NOMO-1 treated with DMSO at 0.1 percent for 48 hours (cell line): ENCODE data around the gene BAHD1.

Experiments used
- DNase-seq: peaks from one replicate; lab custom pipeline; 2025; ENCODE audit not compliant: unreplicated experiment; lab: John Stamatoyannopoulos, UW

BAHD1 gene

DNA sequence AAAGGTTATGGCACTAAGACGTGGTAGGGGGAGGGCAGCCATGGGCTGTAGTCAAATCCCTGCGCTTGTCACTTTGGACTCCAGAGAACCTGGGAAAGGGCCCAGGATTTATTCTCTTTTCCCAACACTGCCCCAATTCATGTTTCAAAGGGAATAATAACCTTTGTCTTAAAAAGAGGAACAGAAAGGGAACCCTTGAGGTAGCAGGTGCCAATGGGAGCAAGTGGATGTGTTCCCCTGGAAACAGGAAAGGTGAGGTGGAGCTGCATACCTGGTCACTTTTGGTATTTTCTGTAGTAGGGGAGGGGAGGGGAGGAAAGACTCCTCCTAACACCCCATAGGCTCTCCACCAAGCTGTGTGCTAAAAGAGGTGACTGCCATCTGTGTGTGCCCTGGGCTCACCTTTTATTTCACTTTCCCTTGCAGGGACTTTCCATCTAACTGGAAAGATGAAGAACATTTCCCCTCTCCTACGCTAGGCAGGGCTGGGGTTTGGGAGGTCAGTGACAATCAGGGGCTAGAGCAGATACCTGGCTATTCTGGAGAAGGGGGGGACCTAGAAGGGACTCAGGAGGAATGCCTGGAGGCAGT lies 23.9 kb downstream of the BAHD1 start:
- DNase-seq = no peak

DNA sequence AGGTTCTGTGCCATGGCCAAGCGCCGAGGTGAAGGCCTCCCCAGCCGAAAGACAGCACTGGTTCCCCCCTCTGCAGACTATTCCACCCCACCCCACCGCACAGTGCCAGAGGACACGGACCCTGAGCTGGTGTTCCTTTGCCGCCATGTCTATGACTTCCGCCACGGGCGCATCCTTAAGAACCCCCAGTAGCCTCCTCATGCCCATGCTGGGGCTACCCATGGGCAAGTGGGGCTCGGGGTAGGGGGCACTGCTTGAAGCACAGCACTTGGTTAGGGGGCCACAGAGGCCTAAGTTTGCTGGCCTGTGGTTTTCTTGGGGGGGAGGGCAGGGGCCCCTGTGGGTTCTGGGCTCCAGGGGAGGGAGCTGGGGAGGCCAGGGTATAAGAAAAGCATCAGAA lies 25.2 kb downstream of the BAHD1 start:
- no peak for DNase-seq

DNA sequence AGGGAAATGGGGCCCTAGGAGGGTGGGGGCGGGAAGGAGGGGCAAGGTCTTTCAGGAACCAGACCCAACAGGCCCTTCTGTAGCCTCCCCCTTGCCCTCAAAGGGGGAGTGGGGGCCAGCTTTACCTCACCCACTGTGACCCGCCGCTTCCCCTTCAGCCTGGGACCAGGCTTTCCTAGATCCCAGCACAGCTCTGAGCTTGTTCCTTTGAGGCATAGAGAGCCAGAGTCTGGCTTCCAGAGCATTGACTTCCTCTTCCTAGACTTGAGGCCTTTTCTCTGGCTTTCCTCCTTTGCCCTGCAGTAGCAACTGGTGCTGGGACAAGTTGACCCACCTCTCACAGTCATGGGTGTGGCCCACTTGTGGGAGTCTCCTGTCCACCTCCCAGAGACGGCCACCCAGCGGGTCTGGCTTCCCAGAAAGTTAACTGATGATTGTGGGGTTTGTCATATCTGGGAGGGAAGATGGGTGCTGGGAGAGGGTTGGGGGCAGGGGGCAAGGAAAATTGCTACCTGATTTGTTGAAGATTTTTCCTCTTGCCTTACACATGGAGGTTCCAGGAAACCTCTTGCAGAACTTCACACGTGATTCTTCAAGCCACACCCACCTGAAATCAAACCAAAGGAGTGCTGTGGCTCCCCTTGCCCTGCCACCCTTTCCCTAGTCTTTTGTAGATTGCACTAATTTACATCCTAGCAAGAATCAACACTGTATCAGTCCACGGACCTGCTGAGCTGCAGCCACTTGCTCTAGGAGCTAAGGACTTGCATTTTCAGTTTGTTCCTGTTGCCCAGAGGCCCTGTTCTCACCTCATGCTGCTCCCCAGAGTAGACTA lies 25.9 kb downstream of the BAHD1 start:
- no peak for DNase-seq

DNA sequence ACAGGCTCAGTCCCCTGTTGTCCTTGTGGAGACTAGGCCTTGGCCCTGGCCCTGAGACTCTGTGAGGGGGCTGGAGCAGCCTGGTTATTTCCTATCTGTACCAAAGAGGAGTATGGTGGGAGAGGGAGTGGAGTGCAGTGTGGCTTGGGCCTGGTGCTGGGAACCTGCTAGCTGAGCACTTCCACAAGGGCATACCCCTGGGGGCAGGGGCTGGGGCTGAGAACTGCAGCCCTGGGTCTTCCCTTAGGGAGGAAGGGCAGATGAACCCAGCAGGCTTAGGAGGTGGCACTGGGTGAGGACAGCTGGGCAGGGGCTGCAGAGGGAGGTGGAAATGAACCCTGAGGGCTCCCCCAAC lies 26.5 kb downstream of the BAHD1 start:
- DNase-seq = no peak

DNA sequence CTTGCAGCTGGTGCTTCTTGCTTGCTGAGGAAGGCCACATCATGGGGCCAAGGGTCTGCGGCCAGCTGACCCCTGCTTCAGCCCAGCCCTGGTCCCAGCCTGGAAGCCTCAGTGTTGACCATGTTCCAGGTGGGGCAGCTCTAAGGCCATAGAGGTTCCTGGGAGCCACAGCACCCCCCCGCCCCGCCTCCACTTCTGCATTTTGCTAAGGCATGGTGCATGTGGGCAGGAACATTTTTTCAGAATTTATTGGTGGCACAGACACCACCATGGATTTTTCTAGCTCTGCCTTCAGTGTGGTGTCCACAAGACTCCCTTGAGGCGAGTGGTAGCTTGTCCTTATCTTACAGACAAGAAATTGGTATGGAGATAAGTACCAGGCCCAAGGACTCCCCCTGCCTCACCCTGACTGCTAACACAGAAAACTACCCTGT lies 28.2 kb downstream of the BAHD1 start:
- DNase-seq = no peak

DNA sequence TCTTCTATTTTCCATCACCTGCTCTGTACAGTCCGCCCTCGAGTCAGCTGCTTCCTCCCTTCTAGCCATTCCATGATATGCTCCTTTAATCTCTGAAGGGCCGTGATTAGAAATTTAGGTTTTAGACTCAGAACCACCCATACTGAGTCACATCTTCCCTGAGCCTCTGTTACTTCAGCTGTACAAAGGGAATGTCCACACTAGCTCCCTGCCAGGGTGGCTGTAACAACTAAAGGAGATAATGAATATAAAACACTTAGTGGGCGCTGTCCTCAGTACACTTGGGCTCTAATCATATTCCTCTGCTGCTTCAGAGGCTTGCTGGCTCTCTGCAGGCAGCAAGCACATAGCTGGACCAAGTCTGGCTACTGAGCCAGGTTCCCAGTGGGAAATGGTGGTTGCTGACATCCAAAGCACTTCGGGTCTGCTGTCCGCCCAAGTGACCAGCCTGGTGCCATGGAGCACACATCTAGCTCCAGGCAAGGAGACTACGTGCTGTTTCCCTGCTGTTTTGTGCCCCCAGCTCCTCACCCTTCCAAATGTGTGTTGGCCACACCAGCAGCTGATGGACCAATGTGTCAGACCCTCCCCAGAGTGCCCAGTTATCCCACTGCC lies 29.1 kb downstream of the BAHD1 start:
- DNase-seq = no peak

DNA sequence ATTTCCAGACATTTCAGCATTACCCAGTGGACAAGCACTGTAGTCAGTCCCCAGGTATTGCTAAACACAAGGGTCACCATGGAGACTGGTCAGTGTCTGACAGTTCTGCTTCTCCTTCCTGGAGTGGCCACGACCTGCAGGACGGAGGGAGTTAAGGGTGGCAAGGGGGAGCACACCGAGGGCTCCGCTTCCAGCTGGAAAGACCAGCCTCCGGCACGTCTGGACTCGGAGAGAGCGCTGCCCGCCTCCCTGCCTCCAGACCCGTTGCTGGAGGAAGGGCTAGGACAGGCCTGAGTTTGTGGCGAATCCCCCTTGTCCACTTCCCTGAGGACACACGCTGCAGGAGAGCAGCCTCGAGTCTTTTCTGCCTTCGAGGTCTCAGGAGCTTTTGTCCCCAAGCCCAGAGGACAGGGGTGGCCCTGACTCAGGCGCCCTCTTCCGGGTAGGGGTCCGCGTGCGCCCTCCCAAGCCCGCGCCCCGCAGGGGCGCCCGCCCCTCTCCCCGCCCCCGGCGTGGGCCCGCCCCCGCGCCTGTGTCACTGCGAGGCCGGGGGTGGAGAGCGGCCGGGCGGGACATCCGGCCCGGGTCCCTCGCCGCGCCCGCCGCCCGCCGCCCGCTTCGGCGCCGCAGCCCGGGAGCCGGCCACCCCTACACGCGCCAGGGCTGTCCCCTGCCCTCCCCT lies 29.8 kb downstream of the BAHD1 start, which contains the start of gene CHST14:
TSS of gene CHST14 (plus strand) at position 562 of the 682 bp plus-strand sequence. CDS start 230 bp downstream, outside the sequence.
- peak; percentile 45 for DNase-seq

DNA sequence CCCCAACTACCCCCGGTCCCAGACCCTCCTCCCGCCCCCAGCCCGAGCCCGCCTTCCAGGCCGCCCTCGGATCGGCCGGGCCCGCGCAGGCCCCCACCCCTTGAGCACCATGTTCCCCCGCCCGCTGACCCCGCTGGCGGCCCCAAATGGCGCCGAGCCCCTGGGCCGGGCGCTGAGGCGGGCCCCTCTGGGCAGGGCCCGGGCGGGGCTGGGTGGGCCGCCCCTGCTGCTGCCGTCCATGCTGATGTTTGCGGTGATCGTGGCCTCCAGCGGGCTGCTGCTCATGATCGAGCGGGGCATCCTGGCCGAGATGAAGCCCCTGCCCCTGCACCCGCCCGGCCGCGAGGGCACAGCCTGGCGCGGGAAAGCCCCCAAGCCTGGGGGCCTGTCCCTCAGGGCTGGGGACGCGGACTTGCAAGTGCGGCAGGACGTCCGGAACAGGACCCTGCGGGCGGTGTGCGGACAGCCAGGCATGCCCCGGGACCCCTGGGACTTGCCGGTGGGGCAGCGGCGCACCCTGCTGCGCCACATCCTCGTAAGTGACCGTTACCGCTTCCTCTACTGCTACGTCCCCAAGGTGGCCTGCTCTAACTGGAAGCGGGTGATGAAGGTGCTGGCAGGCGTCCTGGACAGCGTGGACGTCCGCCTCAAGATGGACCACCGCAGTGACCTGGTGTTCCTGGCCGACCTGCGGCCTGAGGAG lies 30.5 kb downstream of the BAHD1 start:
- peak; percentile 42 for DNase-seq

DNA sequence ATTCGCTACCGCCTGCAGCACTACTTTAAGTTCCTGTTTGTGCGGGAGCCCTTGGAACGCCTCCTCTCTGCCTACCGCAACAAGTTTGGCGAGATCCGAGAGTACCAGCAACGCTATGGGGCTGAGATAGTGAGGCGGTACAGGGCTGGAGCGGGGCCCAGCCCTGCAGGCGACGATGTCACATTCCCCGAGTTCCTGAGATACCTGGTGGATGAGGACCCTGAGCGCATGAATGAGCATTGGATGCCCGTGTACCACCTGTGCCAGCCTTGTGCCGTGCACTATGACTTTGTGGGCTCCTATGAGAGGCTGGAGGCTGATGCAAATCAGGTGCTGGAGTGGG lies 31.0 kb downstream of the BAHD1 start:
- no peak for DNase-seq

DNA sequence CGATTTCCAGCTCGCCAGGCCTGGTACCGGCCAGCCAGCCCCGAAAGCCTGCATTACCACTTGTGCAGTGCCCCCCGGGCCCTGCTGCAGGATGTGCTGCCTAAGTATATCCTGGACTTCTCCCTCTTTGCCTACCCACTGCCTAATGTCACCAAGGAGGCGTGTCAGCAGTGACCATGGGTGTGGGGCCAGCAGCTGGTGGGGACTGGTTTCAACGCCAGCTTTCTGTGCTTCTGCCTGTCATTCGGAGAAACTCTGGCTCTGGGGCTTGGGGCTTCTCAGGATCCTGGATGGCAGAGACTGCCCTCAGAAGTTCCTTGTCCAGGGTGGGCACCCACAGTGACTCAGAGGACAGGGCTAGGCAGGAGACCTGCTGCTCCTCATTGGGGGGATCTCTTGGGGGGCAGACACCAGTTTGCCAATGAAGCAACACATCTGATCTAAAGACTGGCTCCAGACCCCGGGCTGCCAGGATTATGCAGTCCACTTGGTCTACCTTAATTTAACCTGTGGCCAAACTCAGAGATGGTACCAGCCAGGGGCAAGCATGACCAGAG lies 31.5 kb downstream of the BAHD1 start:
- no peak for DNase-seq

DNA sequence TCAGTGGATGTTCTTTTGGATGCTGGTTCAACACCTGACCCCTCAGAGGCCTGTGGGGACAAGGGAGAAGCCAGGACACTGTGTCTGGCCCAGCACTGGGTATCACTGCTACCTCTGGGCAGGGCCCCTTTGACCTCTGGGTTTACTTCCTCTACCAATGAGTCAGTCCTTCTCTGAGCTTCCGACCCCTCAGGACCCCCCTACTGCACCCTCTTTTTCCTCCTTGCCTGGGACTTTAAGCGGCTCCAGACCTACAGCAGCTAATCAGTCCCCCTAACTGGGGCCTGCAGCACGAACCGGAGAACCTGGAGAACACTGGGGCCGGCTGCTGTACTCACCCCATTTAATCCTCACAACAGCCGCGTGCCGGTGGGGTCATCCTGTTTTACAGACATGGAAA lies 33.8 kb downstream of the BAHD1 start:
- DNase-seq = no peak

DNA sequence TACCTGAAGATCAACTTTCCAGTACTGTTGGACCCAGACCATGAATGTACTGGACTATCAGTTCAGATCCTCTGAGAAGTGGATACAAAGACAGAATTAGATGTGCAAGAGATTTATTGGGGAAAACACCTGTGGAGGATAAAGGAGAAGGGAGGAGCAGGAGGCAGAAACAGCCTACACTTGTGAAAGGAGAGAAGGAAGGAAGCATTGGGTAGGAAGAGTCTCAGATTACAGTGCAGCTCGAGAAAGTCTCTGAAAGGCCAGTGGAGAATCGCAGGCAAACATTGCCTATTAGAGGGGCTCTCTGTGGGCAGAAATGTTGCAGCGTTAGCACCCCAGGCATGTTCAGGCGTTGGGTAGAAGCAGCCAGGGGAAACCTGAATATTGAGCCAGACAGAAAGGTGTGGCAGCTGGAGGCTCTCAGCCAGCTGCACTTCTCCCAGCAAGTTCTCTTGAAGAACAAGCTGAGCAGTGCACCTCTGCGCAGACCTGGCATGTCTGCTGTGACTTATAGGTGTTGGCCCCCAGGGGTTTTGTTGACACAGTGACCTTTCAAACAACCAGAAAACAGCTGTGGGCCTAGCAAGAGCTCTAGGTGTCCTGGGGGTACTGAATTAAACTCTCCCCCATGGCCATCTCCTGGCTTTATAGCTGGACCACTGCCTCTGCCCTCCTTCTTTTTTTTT lies 37.0 kb downstream of the BAHD1 start:
- DNase-seq = no peak

DNA sequence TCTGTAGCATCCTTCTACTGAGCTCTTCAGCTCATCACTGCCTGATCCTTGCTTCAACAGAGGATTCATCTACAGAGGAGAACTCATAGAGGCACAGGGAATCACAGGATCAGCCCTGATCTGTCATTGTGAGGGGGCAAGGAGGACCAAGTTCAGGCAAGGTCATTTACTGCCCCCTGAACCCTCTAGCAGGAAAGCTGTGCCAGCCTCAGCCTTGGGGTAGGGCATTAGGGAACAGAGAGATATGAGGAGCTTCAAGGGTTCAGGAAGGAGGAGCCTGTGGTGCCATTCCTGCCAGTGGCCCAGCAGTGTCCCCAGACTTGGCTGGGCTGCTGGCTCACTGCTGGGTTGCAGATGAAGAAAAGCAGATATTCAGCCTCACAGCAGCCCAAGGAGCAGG lies 38.3 kb downstream of the BAHD1 start:
- DNase-seq = no peak

DNA sequence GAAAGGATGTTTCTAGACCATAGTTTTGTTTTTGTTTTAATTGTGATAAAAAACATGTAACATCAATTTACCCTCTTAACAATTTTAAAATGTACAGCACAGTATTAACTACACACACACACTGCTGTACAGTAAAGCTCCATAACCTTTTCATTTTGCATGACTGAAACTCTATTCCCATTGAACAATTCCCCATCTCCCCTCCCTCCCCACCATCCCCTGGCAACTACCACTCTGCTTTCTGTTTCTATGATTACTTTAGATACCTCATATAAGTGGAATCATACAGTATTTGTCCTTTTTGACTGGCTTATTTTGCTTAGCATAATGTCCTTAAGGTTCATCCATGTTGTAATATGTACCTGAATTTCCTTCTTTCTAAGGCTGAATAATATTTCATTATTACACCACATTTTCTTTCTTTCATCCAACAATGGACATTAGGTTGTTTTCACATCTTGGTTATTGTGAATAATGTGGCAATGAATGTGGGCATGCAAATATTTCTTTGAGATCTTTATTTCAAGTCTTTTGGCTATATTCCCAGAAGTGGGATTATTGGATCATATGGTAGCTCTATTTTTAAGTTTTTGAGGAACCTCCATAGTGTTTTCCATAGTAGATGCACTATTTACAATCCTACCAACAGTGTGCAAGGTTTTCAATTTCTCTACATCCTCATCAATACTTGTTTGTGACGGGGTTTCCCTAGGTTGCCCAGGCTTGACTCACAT lies 40.8 kb downstream of the BAHD1 start:
- no peak for DNase-seq

DNA sequence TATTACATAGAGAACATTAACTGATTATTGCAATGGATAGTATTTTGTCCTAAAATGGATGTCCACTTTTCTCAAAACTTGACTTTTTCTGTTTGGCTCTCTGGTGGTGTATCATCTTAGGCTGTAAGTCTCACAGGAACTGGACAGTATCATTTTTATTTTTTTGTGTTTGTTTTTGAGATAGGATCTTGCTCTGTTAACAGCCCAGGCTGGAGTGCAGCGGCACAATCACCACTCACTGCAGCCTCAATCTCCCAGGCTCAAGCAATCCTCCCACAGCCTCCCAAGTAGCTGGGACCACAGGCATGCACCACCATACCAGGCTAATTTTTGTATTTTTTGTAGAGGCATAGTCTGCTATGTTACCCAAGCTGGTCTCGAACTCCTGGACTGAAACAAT lies 43.2 kb downstream of the BAHD1 start:
- DNase-seq = no peak

DNA sequence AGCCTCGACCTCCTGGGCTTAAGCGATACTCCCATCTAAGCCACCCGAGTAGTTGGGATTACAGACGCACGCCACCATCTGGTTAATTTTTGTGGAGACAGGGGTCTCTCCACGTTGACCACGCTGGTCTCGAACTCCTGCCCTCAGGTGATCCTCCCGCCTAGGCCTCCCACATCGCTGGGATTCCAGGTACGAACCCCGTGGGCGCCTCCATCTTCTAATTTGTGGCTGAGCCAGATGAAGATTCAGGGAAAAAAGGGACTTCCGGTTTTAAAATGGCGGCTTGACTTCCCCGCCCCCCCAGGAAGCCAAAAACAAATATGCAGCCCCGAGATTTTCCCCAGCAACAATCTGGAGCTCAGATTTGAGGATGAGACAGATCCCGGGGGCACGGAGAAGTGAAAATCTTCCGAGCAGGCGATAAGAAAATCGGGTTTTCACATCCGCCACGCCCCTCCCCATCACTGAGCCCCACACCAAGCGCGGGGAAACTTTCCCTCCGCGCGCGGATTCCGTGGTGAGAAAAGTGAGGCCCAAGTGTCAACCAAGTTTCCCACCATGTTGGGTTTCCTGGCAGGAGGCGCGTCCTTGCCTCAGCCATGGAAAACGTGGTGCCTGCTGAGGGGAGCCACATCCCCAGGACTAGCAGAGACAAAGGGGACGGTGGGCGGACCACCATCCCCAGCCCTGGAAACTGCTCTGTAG lies 45.5 kb downstream of the BAHD1 start:
- peak; percentile 25 for DNase-seq

DNA sequence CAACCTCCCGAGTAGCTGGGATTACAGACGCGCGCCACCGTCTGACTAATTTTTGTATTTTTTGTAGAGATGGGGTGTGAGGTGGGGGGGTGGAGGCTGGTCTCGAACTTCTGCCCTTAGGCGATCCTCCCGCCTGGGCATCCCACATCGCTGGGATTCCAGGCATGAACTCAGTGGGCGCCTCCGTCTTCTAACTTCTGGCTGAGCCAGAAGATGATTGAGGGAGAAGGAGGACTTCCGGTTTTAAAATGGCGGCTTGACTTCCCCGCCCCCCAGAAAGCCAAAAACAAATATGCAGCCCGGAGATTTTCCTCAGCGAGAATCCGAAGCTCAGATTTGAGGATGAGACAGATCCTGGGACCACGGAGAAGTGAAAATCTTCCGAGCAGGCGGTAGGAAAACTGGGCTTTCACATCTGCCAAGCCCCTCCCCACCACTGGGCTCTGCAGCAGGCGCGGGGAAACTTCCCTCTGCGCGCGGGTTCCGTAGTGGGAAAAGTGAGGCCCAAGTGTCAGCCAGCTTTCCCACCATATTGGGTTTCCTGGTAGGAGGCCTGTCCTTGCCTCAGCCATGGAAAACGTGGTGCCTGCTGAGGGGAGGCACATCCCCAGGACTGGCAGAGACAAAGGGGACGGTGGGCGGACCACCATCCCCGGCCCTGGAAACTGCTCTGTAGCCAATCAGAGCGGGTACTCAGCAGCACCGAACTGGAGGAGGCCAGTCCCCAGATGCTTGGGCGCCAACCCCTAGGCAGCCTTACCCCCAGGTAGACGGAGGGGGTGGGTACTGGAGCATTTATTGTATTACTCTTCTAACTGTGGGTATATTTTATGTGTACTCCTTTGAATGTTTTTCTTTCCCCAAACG lies 47.3 kb downstream of the BAHD1 start:
- DNase-seq = no peak
